GM18951 (cell line): ENCODE data around the gene PARL.

Experiments used
- POLR2A ChIP-seq: IDR thresholded peaks from 4 replicates; pipeline ENCODE4 v1.6.1; 2011; ENCODE audit warnings: mild to moderate bottlenecking; ENCODE audit not compliant: insufficient read length, insufficient read depth; ENCODE audit errors: extremely low read depth
- in situ Hi-C: fragments of 300-500 bp; cut with MboI; formaldehyde crosslinking; loops from one replicate; pipeline ENCODE4 v1.12.0; 2022; ENCODE audit warnings: low sequenced_read_pairs, mixed read lengths, inconsistent platforms; ENCODE audit not compliant: unreplicated experiment

PARL gene

GRCh38 chr3:183862610-183863009 lies 22.1 kb downstream of the PARL start:
- in situ Hi-C loops = no loop called here
- TF ChIP-seq POLR2A = no peak

GRCh38 chr3:183857863-183858262 lies 26.8 kb downstream of the PARL start:
- no peak for TF ChIP-seq POLR2A
- in situ Hi-C loops = no loop called here

- in situ Hi-C loops = no loop called here
- no peak for TF ChIP-seq POLR2A
Measured at GRCh38 chr3:183854318-183855035, 30.2 kb downstream of the PARL start.

GRCh38 chr3:183845608-183846288 lies 38.9 kb downstream of the PARL start:
- no peak for TF ChIP-seq POLR2A
- in situ Hi-C loops = no loop called here

- no peak for TF ChIP-seq POLR2A
- in situ Hi-C loops = no loop called here
Measured at GRCh38 chr3:183845090-183845489, 39.6 kb downstream of the PARL start.

GRCh38 chr3:183844606-183845005 lies 40.1 kb downstream of the PARL start:
- TF ChIP-seq POLR2A = no peak
- in situ Hi-C loops = no loop called here

GRCh38 chr3:183839751-183840150 lies 44.9 kb downstream of the PARL start:
- no peak for TF ChIP-seq POLR2A
- in situ Hi-C loops = no loop called here

- TF ChIP-seq POLR2A = no peak
- in situ Hi-C loops = no loop called here
Measured at GRCh38 chr3:183837894-183838293, 46.8 kb downstream of the PARL start.

- in situ Hi-C loops = no loop called here
- no peak for TF ChIP-seq POLR2A
Measured at GRCh38 chr3:183837390-183837789, 47.3 kb downstream of the PARL start.

GRCh38 chr3:183833516-183833915 lies 51.2 kb downstream of the PARL start:
- in situ Hi-C loops = no loop called here
- no peak for TF ChIP-seq POLR2A

- no peak for TF ChIP-seq POLR2A
- in situ Hi-C loops = no loop called here
Measured at GRCh38 chr3:183830187-183830586, 54.5 kb downstream of the PARL start.

- no peak for TF ChIP-seq POLR2A
- in situ Hi-C loops = loop anchor here (10.0 kb wide), 1 partner anchor 365 kb away; no protein-coding TSS in a partner anchor
Measured at GRCh38 chr3:183829466-183829865, 55.2 kb downstream of the PARL start.

GRCh38 chr3:183828538-183828870 lies 56.2 kb downstream of the PARL start:
- in situ Hi-C loops = loop anchor here (10.0 kb wide), 1 partner anchor 364 kb away; no protein-coding TSS in a partner anchor
- no peak for TF ChIP-seq POLR2A
